ENCODE data around the gene HEMGN. TPM values are rescaled to one million over a fixed set of nuclear protein-coding genes. Genes with fewer than 3 reads are reported as not detected.

The HEMGN gene
- total RNA-seq, 4 donors from 2014 or later, result not detected

DNA sequence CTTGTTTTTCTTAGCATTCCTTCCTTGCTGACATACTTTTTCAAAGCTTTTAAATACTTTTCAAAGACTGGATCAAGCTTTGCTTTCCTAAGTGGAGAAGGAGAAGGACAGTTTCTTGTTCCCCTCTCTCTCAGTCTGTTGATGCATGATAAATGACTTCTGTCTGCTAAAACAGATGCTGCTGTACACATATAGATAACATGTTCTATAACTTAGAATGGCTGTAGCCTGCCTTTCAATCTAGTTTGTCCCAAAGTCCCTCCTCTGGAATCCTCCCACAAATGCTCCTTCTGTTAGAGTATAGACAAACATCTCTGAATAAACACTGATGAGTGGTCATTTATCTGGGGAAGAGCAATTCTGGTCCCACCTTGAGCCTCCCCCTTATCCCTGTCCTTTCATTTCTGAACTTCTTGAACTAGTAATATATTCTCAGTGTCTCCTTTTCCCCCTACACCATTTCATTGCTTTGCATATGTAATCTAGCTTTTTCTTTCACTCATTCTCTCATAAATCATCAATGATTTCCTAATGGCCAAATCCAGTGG is 5.4 kb upstream of the HEMGN start:
- Histone ChIP-seq H3K4me3 (no peak overlapping the region), H3K27me3 (no peaks in the 10 kb centered on the region), H3K9me3 (no peaks in the 10 kb centered on the region), H3K4me1 (no peaks in the 10 kb centered on the region), H3K27ac (no peak overlapping the region), H3K36me3 (no peaks in the 10 kb centered on the region)
- no peak for DNase-seq (ENCODE audit: low spot score in 2 of 2)
- TF ChIP-seq, protein P1, sequence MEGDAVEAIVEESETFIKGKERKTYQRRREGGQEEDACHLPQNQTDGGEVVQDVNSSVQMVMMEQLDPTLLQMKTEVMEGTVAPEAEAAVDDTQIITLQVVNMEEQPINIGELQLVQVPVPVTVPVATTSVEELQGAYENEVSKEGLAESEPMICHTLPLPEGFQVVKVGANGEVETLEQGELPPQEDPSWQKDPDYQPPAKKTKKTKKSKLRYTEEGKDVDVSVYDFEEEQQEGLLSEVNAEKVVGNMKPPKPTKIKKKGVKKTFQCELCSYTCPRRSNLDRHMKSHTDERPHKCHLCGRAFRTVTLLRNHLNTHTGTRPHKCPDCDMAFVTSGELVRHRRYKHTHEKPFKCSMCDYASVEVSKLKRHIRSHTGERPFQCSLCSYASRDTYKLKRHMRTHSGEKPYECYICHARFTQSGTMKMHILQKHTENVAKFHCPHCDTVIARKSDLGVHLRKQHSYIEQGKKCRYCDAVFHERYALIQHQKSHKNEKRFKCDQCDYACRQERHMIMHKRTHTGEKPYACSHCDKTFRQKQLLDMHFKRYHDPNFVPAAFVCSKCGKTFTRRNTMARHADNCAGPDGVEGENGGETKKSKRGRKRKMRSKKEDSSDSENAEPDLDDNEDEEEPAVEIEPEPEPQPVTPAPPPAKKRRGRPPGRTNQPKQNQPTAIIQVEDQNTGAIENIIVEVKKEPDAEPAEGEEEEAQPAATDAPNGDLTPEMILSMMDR (IDR thresholded peaks at IDR 0.05), result no peak
- TF ChIP-seq EP300 (IDR thresholded peaks at IDR 0.05) (no peak), POLR2A (IDR thresholded peaks at IDR 0.05) (no peak)

DNA sequence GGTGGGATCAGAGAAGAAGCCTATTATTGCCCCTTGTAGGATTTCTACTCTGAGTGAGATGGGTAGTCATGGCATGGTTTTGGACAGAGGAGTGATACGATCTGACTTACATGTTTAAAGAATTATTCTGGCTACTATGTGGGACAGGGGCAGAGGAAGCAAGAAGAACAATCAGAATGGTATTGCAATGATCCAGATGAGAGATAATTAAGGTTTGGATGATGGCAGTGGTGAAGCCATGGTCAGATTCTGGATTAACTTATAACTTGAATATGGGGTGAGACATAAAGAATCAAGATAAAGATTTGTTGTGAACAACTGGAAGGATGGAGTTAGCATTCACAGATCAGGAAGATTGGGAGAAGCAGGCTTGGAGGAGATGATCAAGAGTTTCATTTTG is 3.4 kb upstream of the HEMGN start:
- Histone ChIP-seq H3K4me3 (no peak overlapping the region), H3K9me3 (no peaks in the 10 kb centered on the region), H3K4me1 (no peaks in the 10 kb centered on the region), H3K27me3 (no peaks in the 10 kb centered on the region), H3K36me3 (no peaks in the 10 kb centered on the region), H3K27ac (no peak overlapping the region)
- 76 to 83% methylated on average over 1 of the region's 1 CpG for WGBS, 2 donors
- TF ChIP-seq POLR2A (IDR thresholded peaks at IDR 0.05) (no peak), EP300 (IDR thresholded peaks at IDR 0.05) (no peak)
- TF ChIP-seq, protein P1 (IDR thresholded peaks at IDR 0.05), result no peak
- no peak for DNase-seq (ENCODE audit: low spot score in 2 of 2)

DNA sequence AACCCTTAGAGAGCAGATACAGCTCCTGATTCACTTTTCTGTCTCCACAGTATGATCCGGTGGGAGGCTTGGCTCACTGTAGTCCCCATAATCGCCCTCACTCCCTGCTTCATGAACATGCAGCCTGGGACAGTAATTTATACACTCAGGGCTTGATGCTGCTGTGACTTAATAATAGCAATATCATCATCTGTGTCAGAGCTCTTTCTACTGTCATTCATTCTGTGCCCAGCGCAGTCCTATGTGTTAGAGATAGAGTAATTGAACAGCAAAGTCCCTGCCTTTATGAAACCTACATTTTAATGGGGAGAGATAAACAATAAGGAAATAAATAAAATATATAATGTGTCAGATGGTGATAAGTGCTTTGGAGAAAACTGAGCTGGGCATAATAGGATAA is 2.8 kb upstream of the HEMGN start:
- no peak overlapping the region for H3K4me3 ChIP-seq
- no peaks in the 10 kb centered on the region for H3K27me3 ChIP-seq
- no peak for DNase-seq (ENCODE audit: low spot score in 2 of 2)
- no peaks in the 10 kb centered on the region for H3K9me3 ChIP-seq
- H3K4me1 ChIP-seq, result no peaks in the 10 kb centered on the region
- H3K27ac ChIP-seq, result no peak overlapping the region
- WGBS, 2 donors, result 59 to 61% methylated on average over 3 of the region's 3 CpGs
- no peaks in the 10 kb centered on the region for H3K36me3 ChIP-seq
- TF ChIP-seq EP300 (IDR thresholded peaks at IDR 0.05) (no peak), POLR2A (IDR thresholded peaks at IDR 0.05) (no peak)
- TF ChIP-seq, protein P1 (IDR thresholded peaks at IDR 0.05), result no peak

DNA sequence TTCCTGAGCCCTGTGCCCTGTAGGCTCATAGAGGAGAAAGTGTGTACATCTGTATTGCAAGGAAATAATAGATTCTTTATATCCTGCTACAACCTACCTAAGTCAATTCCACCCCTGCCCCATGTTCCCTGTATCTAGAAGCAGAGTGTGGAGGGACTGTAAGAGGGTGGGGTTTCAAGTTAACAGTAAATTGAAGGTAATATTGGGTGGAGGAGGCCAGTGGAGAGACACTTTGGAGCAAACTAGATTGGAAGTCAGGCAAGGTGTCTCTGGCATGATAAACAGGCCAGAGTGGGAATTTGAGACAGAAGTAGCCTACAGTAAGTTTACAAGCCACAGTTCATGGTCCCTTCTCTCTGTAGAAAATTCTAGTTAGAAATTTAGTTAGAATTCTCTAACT is 2.3 kb upstream of the HEMGN start:
- Histone ChIP-seq H3K36me3 (no peaks in the 10 kb centered on the region), H3K9me3 (no peaks in the 10 kb centered on the region), H3K4me3 (no peak overlapping the region), H3K27me3 (peaks cover 0 to 4% of the 10 kb centered on the region in 2 donors), H3K27ac (no peak overlapping the region), H3K4me1 (no peaks in the 10 kb centered on the region)
- DNase-seq (ENCODE audit: low spot score in 2 of 2), result no peak
- TF ChIP-seq, protein P1 (IDR thresholded peaks at IDR 0.05), result no peak

DNA sequence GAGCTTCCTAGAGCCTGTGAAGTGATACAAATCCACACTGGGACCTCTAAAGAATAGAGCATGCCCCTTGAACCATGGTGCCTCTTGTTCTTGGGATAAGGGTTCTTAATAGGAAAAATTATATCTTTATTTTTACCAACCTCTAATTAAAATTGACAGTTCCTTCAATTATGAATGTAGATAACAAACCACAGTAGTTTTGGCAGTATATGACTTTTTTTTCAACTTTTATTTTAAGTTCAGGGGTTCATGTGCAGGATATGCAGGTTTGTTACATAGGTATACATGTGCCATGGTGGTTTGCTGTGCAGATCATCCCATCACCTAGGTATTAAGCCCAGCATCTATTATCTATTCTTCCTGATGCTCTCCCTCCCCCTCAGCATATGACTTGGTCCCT is 974 bp downstream of the HEMGN start:
- Histone ChIP-seq H3K4me1 (no peaks in the 10 kb centered on the region), H3K27me3 (peaks cover 0 to 13% of the 10 kb centered on the region in 2 donors), H3K4me3 (no peak overlapping the region), H3K36me3 (no peaks in the 10 kb centered on the region), H3K27ac (no peak overlapping the region), H3K9me3 (no peaks in the 10 kb centered on the region)
- TF ChIP-seq, protein P1 (IDR thresholded peaks at IDR 0.05), result no peak
- no peak for TF ChIP-seq EP300 (IDR thresholded peaks at IDR 0.05)
- TF ChIP-seq POLR2A (IDR thresholded peaks at IDR 0.05), result no peak
- DNase-seq (ENCODE audit: low spot score in 2 of 2), result no peak

Measured in tibial nerve (tissue), 4 donors.